Eye (tissue), 1 donor: ENCODE measurements around the gene MROH7.
A peak's percentile ranks its signal among the peaks of the same experiment; 100 is the strongest.

Experiments
- DNase-seq: peaks from one replicate; pipeline ENCODE4 v3.0.0-alpha.2; 2015

The MROH7 gene

DNA sequence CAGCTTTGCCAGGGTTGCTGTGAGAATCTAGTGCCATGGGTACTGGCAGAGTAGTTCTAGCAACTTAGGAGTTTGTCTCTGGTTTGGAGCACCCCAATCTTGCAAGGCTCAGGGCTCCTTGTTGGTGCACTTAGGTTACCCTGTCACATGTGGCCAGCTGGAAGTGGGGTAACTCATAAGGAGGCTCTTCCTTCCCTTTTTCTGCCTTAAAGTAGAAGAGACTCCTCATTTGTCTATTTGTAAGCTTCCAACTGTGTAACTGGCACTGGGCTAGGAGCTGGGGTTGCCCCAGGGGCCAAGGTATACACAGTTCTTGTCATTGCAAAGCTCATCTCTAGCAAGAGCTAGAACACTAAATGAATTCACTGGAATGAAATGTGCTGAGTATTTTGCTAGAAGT is 10.6 kb downstream of the MROH7 start:
- no peak for DNase-seq

DNA sequence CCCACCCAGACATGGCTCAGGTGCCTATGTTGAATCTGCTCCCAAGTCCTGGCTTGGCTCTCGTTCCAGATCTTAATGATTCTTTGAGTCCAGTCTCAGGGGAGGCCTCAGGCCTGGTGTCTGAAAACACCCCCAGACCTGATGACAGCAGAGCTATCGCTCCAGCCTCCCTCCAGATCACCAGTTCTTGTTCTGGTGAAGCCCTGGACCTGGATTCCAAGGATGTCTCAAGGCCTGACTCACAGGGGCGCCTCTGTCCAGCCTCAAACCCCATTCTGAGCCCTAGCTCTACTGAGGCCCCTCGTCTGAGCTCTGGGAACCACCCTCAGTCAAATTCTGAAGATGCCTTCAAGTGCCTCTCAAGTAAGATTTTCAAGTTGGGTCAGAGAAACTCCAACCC is 11.4 kb downstream of the MROH7 start:
- DNase-seq: no peak

DNA sequence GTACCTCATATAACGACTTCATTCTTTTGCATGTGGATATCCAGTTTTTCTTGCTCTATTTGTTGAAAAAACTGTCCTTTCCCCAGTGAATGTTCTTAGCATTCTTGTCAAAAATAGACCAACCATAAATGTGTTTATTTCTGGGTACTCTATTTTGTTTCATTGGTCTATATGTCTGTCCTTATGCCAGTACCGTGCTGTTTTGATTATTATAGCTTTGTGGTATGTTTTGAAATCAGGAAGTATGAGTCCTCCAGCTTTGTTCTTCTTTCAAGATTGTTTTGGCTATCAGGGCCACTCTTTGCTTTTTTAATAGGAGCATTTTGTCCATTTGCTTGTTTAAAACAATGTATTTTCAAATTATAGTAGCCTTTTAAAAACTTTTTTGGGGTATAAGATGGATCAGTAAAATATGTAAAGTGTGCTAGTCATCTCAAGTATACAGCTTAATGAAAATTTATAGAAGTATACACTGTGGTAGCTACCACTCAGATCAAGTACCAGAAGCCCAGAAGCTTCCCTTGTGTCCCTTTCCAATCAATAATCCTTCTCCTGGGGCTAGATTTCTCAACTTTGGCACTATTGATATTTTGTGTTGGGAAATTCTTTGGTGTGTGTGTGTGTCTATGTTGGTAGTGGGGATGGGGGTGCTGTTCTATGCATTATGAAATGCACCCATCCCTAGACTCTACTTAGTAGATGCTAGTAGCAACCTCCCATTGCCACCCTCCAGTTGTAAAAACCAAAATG is 16.8 kb downstream of the MROH7 start:
- no peak for DNase-seq

DNA sequence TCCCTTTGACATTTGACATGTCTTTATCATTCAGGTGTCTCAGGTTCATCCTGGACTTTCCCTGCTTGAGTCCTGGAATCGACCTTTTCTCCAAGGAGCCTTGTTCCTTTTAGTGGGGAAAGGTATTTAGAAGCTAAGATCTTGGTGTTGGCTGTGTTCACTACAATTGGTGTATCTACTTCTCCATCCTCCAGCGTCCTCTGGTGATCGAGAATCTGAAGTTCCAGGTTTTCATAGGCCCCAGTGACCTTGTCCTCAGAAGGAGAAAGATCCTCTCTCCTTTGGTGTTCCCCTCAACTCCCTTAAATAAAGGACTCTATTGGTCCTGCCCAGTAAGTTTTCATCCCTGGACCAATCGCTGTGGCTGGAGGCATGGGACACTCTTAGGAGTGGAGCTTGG is 22.1 kb downstream of the MROH7 start:
- no peak for DNase-seq

DNA sequence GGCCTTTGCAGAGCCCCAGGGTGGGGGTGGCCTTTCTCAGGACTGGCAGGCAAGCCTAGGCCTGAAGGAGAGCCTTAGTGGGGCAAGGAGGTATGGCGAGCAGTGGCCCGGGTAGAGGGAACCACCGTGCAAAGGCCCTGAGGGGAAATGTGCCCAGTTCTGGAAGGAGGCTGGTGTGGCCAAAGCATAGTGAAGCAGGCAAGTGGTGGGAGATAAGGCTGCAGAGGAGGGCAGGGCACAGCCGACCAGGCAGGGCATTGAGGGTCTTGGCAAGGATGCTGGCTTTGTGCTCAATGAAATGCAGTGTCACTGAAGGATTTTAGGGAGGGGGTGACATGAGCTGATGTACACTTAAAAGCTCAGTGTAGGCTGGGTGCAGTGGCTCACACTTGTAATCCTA is 22.8 kb downstream of the MROH7 start:
- no peak for DNase-seq

DNA sequence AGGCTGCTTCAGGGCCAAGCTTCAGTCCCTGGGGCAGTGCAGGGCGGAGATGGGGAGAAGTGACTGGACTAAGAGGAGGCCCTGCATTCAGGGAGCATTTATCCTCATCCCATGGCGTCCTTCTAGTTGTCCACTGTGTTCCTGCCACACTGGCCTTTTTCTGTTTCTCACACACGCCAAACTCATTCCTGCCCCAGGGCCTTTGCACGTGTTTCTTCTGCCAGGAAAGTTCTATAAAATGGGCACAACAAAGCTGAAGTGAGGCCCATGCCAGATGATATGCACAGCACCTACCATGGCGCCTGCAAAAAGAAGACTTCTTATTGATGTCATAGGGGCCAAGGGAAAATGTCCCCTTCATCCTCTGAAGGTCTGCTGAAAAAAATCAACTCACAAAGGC is 24.3 kb downstream of the MROH7 start:
- DNase-seq: no peak

DNA sequence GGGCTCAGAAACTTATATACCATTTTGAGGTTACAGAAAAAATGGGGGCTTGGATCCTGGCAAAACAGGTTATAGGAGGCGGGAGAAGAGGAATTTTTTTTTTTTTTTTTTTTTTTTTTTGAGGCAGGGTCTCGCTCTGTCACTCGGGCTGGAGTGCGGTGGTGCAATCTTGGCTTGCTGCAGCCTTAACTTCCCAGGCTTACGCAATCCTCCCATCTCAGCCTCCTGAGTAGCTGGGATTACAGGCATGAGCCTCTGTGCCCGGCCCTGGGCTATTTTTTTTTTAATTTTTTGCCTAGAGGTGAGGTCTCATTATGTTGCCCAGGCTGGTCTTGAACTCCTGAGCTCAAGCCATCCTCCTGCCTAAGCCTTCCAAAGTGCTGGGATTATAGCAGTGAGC is 24.7 kb downstream of the MROH7 start:
- DNase-seq: no peak

DNA sequence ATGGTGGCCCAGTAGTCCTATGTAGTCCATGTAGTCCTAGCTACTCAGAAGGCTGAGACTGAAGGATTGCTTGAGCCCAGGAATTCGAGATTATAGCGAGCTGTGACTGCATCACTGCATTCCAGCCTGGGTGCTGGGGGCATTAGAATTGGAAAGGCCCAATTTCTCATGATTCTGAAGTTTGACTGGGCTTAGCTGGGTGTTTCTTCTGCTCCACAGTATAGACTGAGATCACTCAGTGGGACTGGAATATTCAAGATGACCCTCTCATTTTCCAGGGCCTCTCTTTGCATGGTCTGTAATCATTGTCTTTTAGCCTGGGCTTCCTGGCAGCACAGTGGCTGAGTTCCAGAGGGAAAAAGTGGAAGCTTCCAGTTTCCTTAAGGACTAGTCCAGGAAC is 26.2 kb downstream of the MROH7 start:
- DNase-seq: no peak

DNA sequence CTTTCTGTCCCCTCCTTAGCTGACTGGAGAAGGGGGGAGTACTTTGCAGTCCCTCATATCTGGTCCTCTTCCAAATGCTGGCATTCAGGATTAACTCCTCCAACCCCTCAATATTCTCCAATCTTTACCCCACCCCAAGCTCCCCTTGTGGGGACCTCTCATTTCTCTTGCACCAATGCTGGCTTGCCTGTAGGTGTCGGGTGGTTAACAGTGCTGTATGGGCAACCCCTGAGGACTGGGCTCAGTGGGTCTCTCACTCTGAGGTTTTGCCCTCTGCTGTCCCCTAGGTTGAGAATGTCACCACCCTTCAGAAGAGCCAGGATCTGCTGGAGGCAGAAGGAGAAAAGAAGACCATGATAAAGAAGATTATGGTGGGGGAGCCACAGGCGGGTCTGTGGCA is 27.0 kb downstream of the MROH7 start:
- DNase-seq: no peak

DNA sequence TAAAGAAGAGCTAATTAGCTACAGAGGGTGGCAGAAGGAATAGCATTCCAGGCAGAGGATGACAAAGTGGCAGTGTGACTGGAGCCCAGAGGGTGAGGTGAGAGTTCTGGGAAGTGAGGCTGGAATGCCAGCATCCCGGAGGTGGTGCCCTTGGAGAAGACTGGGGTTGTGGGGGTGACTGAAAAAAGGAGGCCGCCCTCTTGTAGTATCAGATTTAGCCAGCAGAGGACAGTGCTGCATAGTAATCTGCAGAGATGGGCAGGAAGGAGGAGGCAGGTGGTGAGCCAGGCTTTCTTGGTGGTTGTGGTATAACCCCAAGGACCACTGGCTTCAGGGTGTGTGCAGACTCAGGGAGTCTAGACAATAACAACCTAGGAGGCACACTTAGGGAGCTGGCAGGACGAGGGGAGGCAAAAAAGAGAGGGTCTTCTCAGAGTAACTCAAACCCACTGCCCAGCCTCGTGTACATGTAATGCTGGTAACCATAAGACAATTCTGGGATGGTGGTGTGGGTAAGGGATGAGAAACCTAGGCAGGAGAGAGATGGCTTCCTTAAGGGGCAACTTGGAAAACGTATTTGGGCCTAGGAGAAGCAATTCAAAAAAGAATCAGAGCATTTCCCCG is 30.5 kb downstream of the MROH7 start:
- peak; percentile 57 for DNase-seq

DNA sequence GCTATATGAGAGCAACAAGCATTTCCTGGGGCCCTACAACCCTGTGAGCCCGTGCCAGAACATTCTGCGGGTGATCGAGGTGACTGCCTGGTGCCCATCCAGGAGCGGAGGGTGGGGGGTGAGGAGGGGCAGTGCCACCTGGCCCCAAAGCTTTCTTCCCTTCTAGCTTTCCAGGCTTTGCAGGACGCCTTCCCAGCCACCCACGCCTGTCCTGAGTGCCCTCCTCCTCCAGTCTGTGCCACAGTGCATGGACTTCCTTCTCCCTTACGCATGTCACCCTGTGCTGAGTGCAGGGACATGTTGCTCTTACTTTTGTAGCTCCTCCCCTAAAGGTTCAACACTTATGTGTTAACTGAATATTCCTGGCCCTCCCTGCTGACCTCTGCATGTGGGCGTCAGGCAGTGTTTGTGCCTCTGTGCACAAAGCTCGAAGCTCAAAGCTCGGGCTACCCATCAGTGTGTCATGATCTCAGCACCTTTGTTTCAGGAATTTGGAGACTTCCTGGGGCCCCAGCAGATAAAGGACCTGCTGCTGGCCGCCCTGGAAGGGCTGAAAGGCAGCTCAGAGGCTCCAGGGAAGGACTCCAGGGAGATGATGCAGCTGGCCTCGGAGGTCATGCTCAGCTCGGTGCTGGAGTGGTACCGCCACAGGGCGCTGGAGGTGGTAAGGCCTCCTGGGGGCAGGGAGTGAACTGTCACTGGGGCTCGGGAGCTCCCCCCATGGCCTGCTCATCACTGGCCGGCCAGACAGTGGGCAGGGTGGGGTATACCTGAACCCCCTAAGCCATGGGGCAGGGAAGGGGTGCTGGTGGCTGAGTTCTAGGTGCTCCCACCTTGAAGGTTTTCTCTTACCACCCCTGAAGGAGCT is 37.4 kb downstream of the MROH7 start:
- DNase-seq: no peak

DNA sequence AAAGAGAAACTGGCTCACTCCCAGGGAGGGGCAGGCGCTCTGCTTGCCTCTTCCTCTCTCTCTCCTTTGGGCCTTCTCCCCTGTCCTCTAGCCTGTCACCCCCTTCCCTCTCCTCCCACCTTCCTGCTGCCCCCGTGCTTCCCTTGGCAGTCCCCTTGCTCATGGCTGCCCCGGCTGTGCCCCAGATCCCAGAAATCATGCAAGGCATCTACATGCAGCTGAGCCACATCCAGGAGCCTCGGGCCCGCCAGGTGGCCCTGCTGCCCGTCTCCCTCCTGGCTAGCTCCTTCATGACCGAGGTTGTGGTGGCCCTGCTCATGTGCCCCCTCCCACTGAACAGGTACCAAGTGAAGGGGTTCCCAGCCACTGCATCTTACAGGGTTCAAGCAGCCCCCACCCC is 38.1 kb downstream of the MROH7 start:
- DNase-seq: no peak

DNA sequence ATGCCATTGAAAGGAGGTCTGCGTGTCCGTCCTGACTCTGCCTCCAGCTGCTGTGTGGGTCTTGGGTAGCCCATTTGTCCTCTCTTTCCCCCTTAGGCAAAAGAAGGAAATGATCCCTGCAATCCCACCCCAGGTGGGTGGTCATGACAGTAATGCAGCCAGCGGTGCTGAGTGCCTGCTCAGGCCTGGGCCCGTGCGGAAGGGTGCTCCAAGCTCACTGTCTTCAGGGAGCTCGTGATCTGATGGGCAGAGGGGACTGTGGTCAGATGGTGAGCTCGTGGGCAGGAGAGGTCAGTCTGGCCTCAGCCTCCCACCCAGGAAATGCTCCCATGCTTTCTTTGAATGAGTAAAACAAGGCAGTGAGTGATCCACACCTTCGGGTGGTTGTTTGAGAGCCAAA is 38.8 kb downstream of the MROH7 start:
- DNase-seq: no peak

DNA sequence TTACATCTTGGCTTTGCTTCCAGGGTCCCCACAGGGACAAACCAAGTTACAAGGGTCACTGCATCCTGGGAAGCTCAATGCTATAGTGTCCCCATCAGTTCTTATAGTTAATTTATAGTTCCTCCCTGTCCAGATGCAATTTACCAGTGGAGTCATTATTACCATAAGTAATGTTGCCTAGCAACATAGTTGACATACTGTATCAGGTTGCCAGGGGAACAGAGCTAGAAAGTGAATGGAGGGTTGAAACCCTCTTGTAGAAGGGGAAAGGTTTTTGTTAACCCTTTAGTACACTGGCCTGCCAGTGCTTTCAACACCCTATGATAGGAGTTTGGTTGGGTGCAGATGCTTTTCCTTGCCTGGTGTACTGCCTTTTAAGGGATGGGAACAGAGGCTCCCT is 39.8 kb downstream of the MROH7 start:
- peak; percentile 78 for DNase-seq

DNA sequence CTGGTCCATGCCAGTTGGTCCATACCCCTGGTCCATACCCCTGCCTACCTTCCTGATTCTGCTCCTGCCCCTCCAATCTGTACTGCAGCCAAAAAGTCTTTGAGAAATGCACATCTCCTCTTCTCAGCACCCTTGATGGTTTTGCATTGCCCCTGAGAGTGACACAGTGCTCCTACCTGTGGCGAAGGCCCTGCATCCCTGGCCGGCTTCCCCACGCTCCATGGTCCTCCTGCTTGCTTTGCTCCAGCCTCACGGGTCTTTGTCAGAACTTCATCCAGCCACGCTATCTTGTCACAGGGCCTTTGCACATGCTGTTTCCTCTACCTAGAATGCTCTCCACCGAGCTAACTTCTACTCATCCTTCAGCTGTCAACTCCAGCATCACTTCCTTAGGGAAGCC is 41.9 kb downstream of the MROH7 start:
- DNase-seq: no peak

DNA sequence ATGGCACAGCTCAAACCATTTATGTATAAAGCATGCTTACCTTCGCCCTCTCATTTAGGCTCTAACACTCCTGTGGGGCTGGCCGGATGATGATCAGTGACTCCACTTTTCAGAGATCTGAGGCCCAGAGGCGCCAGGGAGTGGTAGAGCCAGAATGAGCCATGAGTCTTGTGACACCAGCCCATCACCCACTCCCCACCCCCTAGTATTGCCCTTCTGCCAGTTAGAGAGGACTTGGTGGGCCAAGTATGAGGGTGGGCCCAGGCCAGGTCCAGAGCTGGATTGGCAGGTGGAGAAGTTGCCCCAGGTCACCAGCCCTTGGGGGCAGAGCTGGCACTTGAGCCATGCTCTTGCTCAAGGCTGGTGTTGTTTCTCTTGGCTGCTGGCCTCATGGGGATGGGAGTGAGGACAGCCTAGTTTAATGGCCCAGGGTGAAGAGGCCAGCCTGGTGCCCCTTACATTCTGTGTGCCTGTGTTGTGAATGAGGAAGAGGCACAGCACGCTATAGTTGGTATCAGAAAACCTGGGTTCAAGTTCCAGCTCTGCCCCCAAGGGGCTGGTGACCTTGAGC is 43.8 kb downstream of the MROH7 start:
- DNase-seq: no peak

DNA sequence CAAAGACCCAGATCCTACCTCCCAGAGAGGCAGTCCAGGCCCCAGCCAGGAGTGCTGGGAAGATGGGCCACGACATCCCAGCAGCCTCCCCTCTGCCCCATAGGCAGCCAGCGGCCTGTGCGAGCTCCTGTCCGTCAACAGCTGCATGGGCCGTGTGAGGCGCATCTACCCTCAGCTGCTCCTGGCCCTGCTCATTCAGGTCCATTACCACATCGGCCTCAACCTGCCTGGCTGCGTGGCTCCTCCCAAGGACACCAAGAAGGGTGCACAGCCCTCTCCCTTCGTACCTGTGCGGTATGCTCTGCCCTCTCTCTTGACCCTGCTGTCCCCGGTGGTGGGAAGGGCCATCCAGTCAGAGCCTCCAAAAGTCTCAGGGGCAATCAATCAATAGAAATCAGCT is 44.6 kb downstream of the MROH7 start:
- DNase-seq: no peak

DNA sequence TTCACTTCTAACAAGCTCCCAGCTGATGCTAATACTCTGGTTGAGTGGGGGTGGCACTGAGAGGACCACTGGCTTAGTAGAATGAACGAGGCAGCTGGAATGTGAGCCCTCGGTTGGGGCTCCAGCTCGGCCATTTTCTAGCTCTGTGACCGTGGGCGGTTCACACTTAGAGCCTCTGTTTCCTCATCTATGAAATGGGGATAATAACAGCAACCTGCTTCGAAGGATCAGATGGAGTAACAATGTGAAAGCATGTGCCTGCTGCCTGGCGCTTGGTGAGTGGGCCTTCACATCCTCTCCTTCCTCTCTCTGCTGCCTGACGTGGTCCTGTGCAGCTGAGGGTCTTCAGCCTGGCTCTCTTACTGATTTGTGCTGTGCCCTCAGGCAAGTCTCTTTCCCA is 53.2 kb downstream of the MROH7 start:
- no peak for DNase-seq

DNA sequence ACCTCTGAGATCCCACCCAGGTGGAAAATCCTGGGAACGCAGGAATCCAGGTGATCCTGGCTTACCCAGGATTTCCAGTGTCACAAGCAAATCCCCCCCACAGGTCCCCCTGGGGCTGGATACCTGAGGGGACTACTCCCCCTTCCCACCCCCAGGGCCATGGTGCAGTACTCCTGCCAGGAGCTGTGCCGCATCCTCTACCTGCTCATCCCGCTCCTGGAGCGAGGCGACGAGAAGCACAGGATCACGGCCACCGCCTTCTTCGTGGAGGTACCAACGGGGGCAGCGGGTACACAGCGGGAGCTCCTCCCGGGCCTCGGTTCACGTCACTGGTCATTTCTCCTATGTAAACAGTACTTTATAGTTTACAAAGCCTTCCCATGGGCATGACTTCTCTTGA is 53.6 kb downstream of the MROH7 start:
- DNase-seq: no peak

DNA sequence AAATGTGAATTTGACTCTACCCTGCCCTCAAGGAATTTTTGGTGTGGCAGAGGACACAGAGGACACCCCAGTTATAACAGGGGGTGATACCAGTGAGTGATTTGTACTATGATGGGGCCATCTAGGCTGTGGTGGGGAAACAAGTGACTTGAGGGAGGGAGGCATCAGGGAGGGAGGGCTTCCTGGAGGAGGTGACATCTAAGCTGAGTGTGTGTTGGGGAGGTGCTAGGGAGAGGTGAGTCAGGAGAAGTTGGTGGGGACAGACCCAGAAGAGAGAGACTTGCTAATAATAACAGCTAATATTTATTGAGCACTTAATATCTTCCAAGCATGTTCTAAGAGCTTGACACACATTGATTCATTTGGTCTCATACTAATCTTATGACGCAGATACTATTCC is 54.2 kb downstream of the MROH7 start:
- DNase-seq: no peak

DNA sequence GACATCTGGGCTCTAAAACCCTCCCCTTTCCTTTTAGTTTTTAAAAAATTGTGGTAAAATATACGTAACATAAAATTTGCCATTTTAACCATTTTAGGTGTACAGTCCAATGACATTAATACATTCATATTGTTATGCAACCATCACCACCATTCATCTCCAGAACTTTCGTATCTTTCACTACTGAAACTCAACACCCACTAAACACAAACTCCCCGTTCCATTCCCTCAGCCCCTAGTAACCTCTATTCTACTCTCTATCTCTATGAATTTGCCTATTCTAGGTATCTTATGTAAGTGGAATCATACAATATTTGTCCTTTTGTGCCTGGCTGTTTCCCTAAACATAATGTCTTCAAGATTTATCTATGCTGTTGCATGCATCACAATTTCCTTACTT is 54.7 kb downstream of the MROH7 start:
- no peak for DNase-seq

DNA sequence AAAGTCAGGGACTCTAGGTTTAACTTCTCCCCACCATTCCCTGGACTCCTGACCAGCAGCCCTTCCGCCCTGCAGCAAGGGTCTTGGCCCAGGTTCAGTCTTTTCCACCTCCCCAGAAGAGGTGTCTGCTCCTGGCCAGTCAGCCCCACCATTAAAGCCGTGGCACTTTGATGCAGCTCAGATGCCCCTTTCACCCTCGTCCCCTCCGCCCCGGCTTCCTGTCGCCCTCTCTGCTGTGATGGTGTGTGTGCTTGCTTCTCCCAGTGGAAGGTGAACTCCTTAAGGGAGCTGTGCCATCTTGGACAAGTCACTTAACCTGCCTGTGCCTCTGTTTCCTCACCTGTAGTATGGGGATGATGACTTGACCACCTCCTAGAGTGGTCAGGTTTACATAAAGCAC is 56.3 kb downstream of the MROH7 start:
- DNase-seq: no peak

DNA sequence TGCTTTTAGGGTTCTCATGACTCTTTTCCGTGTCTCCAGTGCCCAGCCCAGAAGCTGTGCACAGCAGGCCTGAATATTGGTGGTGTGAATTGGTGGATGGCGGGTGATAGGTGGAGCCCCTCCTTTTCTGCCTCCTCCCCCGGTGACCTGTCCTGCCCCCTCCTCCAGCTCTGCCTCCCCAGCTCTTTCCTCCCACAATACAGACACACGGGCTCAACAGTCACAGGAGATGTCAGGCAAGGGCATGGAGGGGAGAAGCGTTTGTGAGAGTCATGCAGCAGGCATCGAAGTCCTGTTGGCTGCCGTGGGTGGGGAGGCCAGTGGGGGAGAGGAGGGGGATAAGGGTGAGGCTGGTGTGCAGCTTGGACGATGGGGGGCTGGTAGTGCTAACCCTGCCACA is 56.8 kb downstream of the MROH7 start:
- no peak for DNase-seq
